ENCODE results near the gene PVALB.

The PVALB gene

GRCh38 chr22:36830601-36831000, 13.8 kb upstream of the PVALB start:
- Mint-ChIP-seq H3K36me3 (ENCODE audit: low read depth) (no peaks in the 10 kb centered on the region), H3K27me3 (ENCODE audit: low read depth) (peaks cover 30% of the 10 kb centered on the region), H3K27ac (no peak overlapping the region), H3K4me3 (no peak overlapping the region), H3K9me3 (no peaks in the 10 kb centered on the region), H3K4me1 (ENCODE audit: low read depth) (peaks cover 11% of the 10 kb centered on the region)

DNA sequence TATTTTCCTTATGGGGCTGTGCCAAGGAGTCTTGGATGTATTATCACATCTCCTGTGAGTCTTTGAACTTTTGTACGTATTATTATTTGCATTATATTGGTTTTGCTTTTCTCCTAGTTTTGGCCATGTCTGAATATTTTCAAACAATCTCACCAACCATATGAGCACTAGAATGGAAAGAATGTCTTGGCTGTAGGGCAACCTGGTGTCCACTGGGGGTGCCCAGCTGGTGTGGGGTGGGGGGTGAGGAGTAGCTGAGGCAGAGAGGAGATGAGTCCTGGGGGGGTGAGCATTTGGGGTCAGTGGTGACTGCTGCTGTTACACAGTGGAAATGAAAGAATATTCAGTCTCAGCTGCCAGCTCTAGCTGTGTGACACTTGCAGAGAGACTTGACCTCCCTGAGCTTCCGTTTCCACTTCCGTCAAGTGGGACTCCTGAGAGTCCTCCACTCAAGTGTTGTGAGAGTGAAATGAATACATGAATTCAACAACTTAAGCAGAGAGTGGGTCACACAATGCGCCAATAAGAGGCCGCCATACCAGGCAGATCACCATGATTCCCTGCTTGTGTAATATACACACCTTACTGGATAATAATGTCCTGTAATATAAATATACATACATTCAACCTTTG, 12.7 kb upstream of the PVALB start:
- no peaks in the 10 kb centered on the region for H3K36me3 Mint-ChIP-seq (ENCODE audit: low read depth)
- H3K27ac Mint-ChIP-seq, result no peak overlapping the region
- no peak overlapping the region for H3K4me3 Mint-ChIP-seq
- H3K9me3 Mint-ChIP-seq, result no peaks in the 10 kb centered on the region
- H3K4me1 Mint-ChIP-seq (ENCODE audit: low read depth), result peaks cover 11% of the 10 kb centered on the region
- peaks cover 30% of the 10 kb centered on the region for H3K27me3 Mint-ChIP-seq (ENCODE audit: low read depth)

- H3K4me1 Mint-ChIP-seq (ENCODE audit: low read depth), result peaks cover 11% of the 10 kb centered on the region
- H3K27me3 Mint-ChIP-seq (ENCODE audit: low read depth), result peaks cover 30% of the 10 kb centered on the region
These were observed 12.0 kb upstream of the PVALB start for GRCh38 chr22:36828815-36829214.

DNA sequence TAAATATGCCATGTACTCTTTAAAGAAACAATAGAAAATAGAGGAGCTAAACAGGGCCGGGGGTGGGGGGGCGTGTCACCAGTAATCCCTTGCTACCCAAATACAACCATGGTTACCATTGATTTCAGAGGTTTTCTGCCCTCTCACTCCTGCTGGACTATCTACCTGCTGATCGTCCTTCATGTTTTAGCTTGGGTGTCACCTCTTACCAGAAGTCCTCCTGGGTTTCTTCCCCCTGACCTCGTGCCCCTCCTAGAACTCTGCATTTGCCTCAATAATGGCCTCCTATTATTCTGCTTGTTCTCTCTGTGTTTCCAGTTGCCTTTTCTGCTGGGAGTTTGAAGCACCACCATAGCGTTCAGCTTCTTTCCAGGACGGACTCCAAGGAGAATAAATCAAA, 9.4 kb upstream of the PVALB start:
- Mint-ChIP-seq H3K36me3 (ENCODE audit: low read depth) (no peaks in the 10 kb centered on the region), H3K27ac (no peak overlapping the region), H3K4me1 (ENCODE audit: low read depth) (peaks cover 11% of the 10 kb centered on the region), H3K9me3 (no peaks in the 10 kb centered on the region), H3K27me3 (ENCODE audit: low read depth) (peaks cover 19% of the 10 kb centered on the region), H3K4me3 (no peak overlapping the region)

More at GRCh38 chr22:36828815-36829214, 12.0 kb upstream of the PVALB start:
- Mint-ChIP-seq H3K9me3 (no peaks in the 10 kb centered on the region), H3K36me3 (ENCODE audit: low read depth) (no peaks in the 10 kb centered on the region), H3K27ac (no peak overlapping the region), H3K4me3 (no peak overlapping the region)

DNA sequence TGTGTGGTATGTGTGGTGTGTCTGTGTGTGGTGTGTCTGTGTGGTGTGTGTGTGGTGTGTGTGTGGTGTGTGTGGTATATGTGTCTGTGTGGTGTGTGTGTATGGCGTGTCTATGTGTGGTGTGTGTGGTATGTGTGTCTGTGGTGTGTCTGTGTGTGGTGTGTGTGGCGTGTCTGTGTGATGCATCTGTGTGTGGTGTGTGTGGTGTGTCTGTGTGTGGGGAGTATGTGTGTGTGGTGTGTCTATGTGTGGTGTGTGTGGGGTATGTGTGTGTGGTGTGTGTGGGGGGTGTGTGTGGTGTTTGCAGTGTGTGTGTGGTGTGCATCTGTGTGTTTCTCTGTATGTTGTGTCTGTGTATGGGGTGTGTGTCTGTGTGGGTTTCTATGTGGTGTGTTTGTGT, 7.8 kb upstream of the PVALB start:
- Mint-ChIP-seq H3K27me3 (ENCODE audit: low read depth) (peaks cover 21% of the 10 kb centered on the region), H3K4me3 (no peak overlapping the region), H3K36me3 (ENCODE audit: low read depth) (no peaks in the 10 kb centered on the region), H3K9me3 (no peaks in the 10 kb centered on the region), H3K4me1 (ENCODE audit: low read depth) (peaks cover 6% of the 10 kb centered on the region), H3K27ac (no peak overlapping the region)

- H3K4me1 Mint-ChIP-seq (ENCODE audit: low read depth), result no peaks in the 10 kb centered on the region
- H3K27ac Mint-ChIP-seq, result no peak overlapping the region
- no peak overlapping the region for H3K4me3 Mint-ChIP-seq
- peaks cover 31% of the 10 kb centered on the region for H3K27me3 Mint-ChIP-seq (ENCODE audit: low read depth)
- no peaks in the 10 kb centered on the region for H3K36me3 Mint-ChIP-seq (ENCODE audit: low read depth)
- no peaks in the 10 kb centered on the region for H3K9me3 Mint-ChIP-seq
These were observed 6.5 kb upstream of the PVALB start for GRCh38 chr22:36823186-36823839.

DNA sequence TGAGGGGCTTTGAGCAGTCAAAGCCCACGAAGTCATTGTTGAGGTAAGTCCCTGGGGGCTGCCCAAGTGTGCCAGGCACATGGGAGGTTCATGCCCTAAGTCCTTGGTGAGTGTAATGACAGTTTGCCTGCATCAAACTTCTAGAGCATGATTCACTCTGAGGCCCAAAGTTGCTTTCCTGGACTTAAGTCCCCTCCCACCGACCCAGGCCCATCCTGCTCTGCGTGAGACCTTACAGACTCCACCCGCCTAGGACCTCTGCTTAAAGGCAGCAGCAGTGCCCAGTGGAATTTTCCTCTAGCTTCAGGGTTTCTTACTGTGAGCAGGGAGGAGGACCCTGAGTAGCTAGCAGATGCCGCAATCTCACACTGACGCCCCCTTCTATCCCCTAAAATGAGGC, 5.7 kb upstream of the PVALB start:
- peaks cover 38% of the 10 kb centered on the region for H3K27me3 Mint-ChIP-seq (ENCODE audit: low read depth)
- H3K9me3 Mint-ChIP-seq, result no peaks in the 10 kb centered on the region
- peaks cover 3% of the 10 kb centered on the region for H3K36me3 Mint-ChIP-seq (ENCODE audit: low read depth)
- peaks cover 2% of the 10 kb centered on the region for H3K4me1 Mint-ChIP-seq (ENCODE audit: low read depth)
- no peak overlapping the region for H3K4me3 Mint-ChIP-seq
- H3K27ac Mint-ChIP-seq, result no peak overlapping the region

GRCh38 chr22:36819112-36819511, 2.3 kb upstream of the PVALB start:
- Mint-ChIP-seq H3K36me3 (ENCODE audit: low read depth) (peaks cover 3% of the 10 kb centered on the region), H3K4me3 (no peak overlapping the region), H3K27ac (no peak overlapping the region), H3K9me3 (no peaks in the 10 kb centered on the region), H3K27me3 (ENCODE audit: low read depth) (peaks cover 62% of the 10 kb centered on the region), H3K4me1 (ENCODE audit: low read depth) (peaks cover 4% of the 10 kb centered on the region)

GRCh38 chr22:36818010-36818642, 1.3 kb upstream of the PVALB start:
- H3K4me1 Mint-ChIP-seq (ENCODE audit: low read depth), result peaks cover 4% of the 10 kb centered on the region
- no peak overlapping the region for H3K27ac Mint-ChIP-seq
- H3K36me3 Mint-ChIP-seq (ENCODE audit: low read depth), result peaks cover 3% of the 10 kb centered on the region
- no peak overlapping the region for H3K4me3 Mint-ChIP-seq
- peaks cover 72% of the 10 kb centered on the region for H3K27me3 Mint-ChIP-seq (ENCODE audit: low read depth)
- no peaks in the 10 kb centered on the region for H3K9me3 Mint-ChIP-seq

DNA sequence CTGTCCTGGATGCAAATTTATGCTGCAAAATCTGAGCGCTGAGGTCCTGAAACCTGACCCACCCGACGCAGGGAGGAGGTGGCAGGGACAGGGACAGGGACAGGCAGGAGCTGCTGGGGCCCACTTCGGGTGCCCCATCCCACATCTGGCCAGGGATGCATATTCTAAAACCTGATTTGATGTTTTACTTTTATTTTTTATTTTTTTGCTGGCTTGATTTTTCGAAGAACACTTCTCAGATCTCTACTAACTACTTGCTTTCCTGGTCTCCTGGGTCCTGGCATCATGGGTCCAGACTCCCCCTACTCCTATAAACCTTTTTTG, 652 bp upstream of the PVALB start:
- Mint-ChIP-seq H3K27ac (no peak overlapping the region), H3K4me1 (ENCODE audit: low read depth) (peaks cover 4% of the 10 kb centered on the region), H3K4me3 (peak overlapping the region; percentile 34), H3K9me3 (no peaks in the 10 kb centered on the region), H3K27me3 (ENCODE audit: low read depth) (peaks cover 79% of the 10 kb centered on the region), H3K36me3 (ENCODE audit: low read depth) (peaks cover 3% of the 10 kb centered on the region)

DNA sequence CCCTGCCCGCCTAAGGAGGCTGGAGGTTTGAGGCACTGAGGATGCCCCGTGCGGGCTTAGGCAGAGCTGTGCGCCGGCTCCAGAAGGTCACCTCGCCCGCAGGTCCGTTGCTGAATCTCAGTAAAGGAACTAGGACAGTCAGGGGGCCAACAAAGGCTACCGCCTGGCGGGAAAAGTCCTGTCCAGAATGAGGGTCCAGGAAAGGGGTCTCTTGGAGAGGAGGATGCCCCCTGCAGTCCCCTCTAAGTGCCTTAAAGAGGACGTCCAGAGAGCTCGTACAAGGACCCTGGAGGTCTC, 548 bp downstream of the PVALB start:
- no peaks in the 10 kb centered on the region for H3K9me3 Mint-ChIP-seq
- H3K4me1 Mint-ChIP-seq (ENCODE audit: low read depth), result peaks cover 4% of the 10 kb centered on the region
- no peak overlapping the region for H3K27ac Mint-ChIP-seq
- peaks cover 3% of the 10 kb centered on the region for H3K36me3 Mint-ChIP-seq (ENCODE audit: low read depth)
- peaks cover 82% of the 10 kb centered on the region for H3K27me3 Mint-ChIP-seq (ENCODE audit: low read depth)
- no peak overlapping the region for H3K4me3 Mint-ChIP-seq

GRCh38 chr22:36815558-36816338, 1.1 kb downstream of the PVALB start:
- peaks cover 78% of the 10 kb centered on the region for H3K27me3 Mint-ChIP-seq (ENCODE audit: low read depth)
- peaks cover 3% of the 10 kb centered on the region for H3K36me3 Mint-ChIP-seq (ENCODE audit: low read depth)
- H3K27ac Mint-ChIP-seq, result no peak overlapping the region
- H3K9me3 Mint-ChIP-seq, result no peaks in the 10 kb centered on the region
- H3K4me1 Mint-ChIP-seq (ENCODE audit: low read depth), result peaks cover 4% of the 10 kb centered on the region
- H3K4me3 Mint-ChIP-seq, result no peak overlapping the region

GRCh38 chr22:36814801-36815200, 2.0 kb downstream of the PVALB start:
- Mint-ChIP-seq H3K27ac (no peak overlapping the region), H3K4me1 (ENCODE audit: low read depth) (peaks cover 6% of the 10 kb centered on the region), H3K27me3 (ENCODE audit: low read depth) (peaks cover 68% of the 10 kb centered on the region), H3K36me3 (ENCODE audit: low read depth) (peaks cover 3% of the 10 kb centered on the region), H3K4me3 (no peak overlapping the region), H3K9me3 (no peaks in the 10 kb centered on the region)

DNA sequence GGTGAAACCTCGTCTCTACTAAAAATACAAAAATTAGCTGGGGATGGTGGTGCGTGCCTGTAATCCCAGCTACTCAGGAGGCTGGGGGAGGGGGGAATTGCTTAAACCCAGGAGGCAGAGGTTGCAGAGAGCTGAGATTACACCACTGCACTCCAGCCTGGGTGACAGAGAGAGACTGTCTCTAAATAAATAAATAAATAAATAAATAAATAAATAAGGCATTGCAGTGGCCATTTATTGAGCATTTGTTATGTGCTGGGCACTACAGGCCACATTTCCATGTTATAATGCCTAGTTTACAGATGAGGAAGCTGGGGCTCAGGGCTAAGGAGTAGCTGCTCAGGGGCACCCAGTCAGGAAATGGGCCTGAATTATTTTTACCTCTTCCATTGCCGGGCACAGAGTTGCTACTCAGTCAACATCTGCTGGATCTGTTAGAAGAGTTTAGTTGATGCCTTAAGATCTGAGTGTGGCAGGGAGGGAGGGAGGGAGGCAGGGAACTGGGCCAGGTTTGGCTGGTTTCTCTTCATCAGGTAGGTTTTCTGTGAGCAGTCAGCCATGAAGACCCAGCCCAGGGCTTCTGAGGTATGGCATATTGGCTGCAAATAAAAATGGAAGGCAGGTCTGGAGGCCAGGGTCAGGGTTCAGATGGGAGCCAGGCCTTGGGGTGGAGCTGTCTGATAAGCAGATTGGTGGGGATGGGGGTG, 5.6 kb downstream of the PVALB start:
- H3K27me3 Mint-ChIP-seq (ENCODE audit: low read depth), result peaks cover 41% of the 10 kb centered on the region

More for the DNA sequence above, 5.6 kb downstream of the PVALB start:
- Mint-ChIP-seq H3K4me3 (no peak overlapping the region), H3K4me1 (ENCODE audit: low read depth) (peaks cover 16% of the 10 kb centered on the region), H3K9me3 (no peaks in the 10 kb centered on the region), H3K27ac (no peak overlapping the region), H3K36me3 (ENCODE audit: low read depth) (no peaks in the 10 kb centered on the region)

All from T-helper 1 cell treated with Interleukin-12 subunit alpha and Interleukin-12 subunit beta and Interleukin-4 antibody, amounts not matched to agents 30 μg/mL and 1 μg/mL, for 36 hours (primary cell).